DMS114 treated with DMSO at 0.1 percent for 48 hours (cell line): ENCODE measurements around the gene SLC16A1.
"Not testable (repeated sequence)": the region's sequence is repeated elsewhere in the genome, so short reads cannot be mapped to it uniquely, and the experiment has no call there.

Source experiments
- DNase-seq: peaks from one replicate; lab custom pipeline; 2025; ENCODE audit not compliant: unreplicated experiment; lab: John Stamatoyannopoulos, UW

SLC16A1 gene

DNA sequence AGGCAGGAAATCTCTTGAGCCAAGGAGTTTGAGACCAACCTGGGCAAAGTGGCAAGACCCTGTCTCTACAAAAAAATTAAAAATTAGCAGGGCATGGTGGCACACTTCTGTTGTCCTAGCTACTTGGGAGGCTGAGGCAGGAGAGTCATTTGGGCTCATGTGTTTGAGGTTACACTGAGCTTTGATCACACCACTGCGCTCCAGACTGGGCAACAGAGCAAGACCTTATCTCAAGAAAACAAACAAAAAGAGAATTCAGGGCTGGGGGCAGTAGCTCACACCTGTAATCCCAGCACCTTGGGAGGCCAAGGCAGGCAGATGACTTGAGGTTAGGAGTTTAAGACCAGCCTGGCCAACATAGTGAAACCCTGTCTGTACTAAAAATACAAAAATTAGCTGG is 17.8 kb upstream of the SLC16A1 start:
- no peak for DNase-seq

DNA sequence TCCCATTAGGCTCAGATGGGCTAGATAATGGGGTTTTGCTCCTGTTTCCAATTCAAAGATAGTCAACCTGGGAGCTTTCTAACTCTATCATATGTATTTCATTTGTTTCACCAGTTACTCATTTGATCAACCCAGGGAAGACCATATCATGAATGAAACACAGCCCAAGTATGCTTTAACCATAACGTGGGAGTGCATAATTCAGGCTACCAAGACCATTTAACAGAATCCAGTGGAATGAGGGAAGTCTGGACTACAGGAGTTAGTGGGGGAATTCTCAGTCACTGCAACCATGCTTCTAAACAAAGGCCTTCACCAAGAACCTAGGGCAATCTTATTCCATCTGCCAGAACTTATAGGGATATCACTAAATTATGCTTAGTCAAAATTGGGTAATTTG is 15.0 kb upstream of the SLC16A1 start:
- no peak for DNase-seq

DNA sequence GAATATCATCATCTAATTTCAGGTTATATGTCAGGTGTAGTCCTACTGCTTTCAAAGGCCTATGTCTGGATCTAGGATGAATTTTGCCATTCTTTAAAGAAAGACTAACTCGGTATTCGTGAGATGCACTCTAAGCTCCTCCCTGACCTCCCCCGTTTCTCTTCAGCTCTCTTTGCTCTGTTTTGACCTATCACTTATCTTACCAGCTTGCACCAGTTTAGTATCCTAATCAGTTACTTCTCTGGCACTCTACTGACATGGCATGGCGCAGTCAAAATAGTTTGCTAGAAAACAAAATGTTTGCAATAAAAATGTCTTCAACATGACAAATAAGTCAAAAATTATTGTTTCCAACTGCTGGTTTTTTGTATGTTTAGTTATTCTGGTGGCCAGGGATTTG is 8.4 kb upstream of the SLC16A1 start:
- DNase-seq: no peak

DNA sequence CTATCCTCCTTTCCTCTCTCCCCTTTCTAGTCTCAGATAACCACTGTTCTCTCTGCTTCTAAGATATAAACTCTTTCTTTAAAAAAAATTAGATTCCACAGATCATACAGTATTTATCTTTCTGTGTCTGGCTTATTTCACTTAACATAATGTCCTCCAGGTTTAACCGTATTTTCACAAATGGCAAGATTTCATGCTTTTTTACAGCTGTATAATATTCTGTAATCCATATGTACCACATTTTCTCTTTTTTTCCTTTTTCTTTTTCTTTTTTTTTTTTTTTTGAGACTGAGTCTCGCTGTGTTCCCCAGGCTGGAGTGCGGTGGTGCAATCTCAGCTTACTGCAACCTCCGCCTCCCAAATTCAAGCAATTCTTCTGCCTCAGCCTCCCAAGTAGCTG is 5.1 kb upstream of the SLC16A1 start:
- DNase-seq: no peak

DNA sequence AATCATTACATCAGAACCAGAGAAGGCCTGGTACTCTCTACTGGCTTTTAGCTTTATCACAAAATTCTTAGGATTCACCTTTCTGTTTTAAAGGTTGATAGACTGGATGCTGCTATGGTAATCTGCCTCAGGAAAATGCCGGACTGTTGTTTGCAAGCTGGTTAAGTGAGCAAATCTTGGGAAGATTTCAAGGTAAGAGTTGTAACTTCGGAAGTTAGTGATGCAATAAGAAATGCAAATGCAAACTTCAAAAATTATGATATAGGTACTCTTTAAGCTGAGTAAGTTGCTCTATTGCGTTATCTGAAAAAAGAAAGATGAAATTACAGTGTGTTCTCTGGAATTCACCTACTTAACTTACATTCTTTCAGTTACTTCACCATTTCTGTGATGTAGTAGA is 4.4 kb upstream of the SLC16A1 start:
- no peak for DNase-seq

DNA sequence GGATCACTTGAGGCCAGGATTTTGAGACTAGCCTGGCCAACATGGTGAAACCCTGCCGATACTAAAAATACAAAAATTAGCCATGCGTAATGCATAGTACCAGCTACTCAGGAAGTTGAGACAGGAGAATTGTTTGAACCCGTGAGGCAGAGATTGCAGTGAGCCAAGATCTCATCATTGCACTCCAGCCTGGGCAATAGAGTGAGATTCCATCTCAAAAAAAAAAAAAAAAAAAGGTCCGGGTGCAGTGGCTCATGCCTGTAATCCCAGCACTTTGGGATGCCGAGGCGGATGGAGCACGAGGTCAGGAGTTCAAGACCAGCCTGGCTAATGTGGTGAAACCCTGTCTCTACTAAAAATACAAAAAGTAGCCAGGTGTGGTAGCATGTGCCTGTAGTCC is 2.2 kb upstream of the SLC16A1 start:
- not testable (repeated sequence) for DNase-seq

DNA sequence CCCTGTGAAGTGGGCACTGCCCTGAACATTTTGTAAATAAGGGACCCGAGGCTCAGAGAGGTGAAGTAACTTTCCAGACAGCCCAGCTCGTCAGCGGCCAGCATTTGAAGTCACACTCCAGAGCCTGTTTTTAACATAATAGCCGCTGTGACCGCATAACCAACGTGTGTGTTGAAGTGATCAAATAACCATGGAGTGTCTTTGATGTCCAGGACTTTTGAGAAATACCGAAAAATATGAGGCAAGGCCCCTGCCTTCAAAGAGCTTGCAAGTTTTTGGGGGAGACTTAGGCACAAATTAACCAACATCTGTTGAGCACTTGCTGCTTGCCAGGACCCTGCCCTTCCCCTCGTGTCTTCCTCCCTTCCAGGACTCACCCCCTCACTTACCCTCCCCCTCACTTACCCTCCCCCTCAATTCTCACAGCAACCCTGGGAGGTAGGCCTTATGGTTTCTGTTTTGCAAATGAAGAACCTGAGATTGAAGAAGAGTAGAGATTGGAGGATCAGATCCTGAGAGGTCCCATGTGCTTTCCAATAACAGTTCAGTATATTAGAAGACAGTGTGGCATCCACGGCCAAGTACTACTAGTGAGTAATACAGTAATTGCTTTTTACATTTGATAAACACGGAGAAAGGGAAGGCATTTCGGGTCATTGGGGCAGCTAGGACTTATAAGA is 1.3 kb upstream of the SLC16A1 start:
- DNase-seq: peak; percentile 76

DNA sequence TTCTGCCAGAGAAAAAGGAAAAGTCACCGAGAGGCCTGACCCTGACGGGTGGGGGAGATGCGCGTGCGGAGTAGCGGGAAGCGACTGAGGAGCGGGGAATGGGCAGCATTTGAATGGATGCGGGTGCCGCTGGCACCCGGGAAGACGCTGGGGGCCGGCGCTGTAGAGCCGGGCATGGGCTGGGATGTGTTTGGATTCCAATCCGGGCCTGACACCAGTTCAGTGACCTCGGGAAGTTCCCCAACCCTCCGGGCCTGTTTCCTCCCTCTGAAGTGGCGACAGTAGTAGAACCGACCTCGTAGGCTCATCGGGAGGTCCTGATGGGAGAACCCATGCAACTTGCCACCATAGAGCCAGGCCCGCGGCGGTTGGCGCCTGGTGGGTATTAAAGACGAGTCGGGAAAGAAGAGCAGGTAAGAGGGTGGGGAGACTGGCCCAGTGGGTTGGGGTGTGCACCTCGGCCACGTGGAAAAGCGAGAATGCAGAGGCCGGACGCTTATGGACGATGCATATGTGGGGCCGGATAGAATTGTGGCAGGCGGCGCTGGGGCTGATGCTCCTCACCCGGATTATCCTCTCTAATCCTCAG is 642 bp upstream of the SLC16A1 start:
- peak; percentile 55 for DNase-seq

DNA sequence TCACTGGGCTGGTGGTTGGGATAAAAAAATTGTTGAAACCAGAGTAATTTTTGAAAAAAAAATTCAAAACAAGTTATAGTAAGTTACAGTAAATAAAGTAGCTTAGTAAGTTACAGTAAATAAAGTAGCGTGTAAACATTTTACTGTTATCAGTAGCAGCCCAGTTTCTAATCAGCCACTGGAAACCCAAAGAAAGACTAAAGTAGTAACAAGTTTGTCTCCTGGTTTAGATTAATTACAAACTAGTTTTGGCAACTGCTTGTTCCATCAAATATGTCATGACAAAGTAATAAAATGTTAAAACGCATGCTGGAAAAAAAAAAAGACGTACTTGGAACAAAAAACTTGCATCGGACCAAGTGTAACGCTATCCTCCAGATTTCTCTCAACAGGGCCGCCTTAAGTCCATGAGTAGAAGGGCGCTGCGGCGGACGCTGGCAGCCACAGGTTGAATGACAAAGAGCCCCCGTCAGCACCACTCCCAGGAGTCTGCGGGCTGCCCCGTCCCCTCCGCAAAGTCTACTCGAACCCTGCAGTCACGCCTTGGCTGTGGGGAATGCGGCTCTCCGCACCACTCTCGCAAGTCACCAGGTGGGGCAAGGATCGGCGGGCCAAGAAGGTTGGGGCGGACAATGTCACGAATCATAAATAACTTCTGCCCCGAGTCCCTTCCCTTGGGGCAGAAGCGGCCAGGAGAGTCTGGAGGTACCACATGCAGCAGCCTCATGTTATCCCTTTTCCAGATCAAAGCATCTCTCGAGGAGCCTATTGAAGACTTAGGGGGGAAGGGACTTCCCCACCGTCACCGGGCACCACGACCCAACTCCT is 837 bp downstream of the SLC16A1 start:
- peak; percentile 52 for DNase-seq

DNA sequence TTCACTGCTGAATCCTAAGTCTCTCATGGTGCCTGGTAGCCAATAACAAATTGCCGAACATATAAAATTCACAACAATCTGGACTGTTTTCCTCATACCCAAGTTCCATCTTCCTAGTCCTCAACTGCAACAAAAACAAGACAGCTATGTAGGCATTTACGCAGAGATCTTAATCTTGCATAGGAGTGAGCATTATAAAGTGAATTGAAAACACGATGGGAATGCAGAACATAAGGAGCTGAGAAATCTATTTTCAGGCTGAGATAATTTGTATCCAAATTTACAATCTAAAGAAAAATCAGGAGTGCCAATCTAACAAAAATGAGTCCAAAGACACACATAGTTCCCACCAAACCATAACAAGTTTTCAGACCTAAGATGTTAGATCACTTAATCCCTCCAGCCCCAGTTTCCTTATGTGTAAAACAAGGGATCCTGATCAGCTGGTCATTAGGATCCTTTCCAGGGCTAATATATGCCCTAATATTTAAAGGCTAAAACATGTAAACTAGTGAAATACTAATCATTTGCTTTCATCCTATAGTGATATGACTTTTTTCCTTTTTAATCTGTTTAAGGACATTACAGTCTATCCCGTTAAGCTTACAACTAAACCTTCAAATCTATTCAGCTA is 1.9 kb downstream of the SLC16A1 start:
- DNase-seq: no peak

DNA sequence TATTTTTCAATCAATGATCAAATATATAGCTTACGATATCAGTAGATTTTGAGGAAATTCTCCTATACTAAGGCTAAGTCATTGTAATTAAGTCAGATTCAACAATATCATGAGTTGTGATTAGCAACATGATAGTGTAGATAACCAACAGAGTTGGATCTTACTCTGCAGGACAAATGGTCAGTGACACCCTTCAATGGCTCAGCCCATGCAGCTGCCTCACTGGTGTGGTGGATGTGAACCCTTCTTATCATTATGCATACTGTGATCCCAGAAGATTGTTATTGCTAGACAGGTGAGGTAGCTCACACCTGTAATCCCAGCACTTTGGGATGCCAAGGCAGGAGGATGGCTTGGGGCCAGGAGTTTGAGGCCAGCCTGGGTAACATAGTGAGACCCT is 5.6 kb downstream of the SLC16A1 start:
- no peak for DNase-seq

DNA sequence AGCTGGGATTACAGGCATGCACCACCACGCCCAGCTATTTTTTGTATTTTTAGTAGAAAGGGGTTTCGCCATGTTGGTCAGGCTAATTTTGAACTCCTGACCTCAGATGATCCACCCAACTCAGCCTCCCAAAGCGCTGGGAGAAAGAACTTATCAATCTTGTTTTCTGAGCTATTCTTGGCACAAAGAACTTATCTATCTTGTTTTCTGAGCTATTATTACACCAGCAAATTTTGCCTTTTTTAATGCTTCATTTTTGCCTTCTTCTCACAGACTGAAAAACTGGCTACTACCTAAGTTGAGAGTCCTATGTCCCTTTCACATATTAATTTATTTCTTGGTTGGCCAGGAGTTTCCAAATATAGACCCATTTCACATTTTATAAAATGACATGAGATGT is 9.3 kb downstream of the SLC16A1 start:
- DNase-seq: no peak

DNA sequence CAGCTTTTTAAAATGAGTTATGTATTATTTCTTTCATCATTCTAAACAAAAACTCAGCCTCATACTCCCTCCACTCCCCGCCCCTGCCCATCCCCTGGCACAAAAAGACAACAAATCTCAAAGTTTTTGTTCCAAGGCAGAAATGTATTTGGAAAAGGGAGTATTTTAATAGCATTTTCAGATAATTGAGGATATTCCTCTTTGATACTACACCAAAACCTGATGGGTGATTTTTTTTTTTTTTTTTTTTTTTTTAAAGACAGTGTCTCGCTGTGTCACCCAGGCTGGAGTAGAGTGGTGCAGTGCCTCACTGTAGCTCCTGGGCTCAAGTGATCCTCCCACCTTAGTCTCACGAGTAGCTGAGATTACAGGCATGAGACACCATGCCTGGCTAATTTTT is 16.2 kb downstream of the SLC16A1 start:
- no peak for DNase-seq

DNA sequence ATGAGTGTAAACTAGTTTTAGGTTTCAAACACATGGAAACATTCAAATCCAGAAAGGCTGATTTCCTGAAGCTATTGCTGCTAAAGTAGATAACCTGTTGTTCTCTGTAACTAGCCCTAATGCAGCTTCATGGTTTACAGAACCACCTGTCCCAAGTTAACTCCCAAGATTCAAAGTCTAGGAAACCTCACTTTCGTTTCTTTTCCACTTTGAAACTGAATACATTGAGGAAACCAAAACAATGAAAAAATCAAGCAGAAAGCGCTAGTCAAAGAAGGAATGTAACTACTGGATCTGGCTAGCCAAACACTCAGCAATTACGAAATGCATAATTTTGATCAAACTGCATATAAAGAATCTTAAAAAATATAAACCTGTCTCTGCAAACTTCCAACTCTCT is 17.8 kb downstream of the SLC16A1 start:
- no peak for DNase-seq

DNA sequence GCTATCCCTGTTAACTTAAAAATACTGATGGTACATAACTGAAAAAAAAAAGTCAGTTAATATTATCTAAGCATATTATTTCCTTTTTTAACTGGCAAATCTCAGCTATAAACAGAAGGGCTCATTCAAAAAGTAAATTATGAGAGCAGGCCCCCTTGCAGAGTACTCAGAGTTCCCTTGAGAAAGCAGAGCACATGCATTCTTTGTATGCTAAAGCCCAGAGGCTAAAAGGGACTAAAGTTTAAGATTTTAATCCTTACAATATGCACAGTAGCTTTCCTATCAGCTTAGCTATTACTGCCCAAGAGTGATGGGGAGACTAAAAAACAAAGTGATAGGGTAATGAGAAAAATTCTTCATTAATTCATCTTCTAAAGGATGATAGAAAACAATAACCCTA is 18.5 kb downstream of the SLC16A1 start:
- DNase-seq: no peak

DNA sequence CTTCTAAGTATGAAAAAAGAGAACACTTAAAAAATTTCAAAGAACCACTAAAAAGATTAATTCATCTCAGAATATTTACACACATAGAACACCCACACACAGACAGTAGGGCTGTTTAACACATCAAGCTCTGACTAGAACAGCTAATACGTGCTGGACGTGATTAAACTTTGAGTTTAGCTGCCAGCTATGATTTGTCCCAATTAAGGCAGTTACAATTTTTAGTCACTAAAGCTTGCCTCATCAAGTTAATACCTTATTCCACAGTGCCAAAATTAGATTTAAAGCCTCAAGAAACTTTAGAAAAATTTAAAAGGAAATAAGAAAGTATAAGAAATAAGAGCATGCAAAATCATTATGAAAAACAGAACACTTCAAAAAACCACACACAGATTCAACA is 18.9 kb downstream of the SLC16A1 start:
- DNase-seq: no peak

DNA sequence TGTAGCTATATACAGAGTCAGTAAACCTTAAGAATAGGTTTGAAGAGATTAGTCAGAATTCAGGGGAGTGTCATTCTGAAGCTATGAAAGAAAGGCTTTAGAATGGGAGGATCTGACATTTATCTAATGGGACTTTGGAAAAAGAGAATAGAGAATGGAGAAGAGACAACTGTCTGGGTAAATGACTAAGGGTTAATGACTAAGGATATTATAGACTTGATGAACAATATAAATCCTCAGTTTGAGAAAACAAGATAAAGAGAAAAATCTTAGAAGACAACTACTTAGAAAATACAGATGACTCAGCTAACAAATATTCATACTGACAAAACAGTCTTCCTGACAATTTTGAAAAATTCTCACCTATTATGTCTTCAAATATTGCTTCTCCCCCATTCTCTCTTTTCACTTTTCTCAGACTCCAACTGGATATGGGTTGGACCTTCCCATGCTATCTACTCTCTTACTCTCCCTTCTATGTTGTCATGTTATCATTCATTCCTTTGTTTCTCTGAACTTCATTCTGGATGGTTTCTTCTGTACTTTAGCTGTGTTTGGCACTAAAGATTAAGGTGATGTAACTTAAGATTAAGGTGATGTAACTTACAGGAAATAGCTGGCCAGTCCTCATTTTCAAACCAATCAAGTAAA is 20.4 kb downstream of the SLC16A1 start:
- DNase-seq: no peak

DNA sequence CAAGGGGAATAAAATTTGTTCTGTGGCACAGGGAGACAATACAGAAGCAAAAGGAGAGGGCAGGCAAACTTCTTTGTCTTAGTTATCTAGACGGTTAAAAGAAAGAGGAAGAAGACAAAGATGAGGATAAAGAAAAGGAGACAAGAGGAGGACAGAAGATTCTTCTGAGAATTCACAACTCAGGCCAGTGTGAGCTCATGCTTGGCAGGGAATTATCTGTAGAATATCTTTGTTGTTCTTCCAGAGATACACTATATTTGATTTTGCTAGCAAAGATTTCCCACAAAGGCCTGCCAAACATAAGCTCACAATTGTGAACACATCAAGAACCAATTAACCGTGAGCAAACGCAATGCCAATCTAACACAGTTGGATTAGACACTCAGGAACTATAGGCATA is 21.4 kb downstream of the SLC16A1 start:
- DNase-seq: no peak

DNA sequence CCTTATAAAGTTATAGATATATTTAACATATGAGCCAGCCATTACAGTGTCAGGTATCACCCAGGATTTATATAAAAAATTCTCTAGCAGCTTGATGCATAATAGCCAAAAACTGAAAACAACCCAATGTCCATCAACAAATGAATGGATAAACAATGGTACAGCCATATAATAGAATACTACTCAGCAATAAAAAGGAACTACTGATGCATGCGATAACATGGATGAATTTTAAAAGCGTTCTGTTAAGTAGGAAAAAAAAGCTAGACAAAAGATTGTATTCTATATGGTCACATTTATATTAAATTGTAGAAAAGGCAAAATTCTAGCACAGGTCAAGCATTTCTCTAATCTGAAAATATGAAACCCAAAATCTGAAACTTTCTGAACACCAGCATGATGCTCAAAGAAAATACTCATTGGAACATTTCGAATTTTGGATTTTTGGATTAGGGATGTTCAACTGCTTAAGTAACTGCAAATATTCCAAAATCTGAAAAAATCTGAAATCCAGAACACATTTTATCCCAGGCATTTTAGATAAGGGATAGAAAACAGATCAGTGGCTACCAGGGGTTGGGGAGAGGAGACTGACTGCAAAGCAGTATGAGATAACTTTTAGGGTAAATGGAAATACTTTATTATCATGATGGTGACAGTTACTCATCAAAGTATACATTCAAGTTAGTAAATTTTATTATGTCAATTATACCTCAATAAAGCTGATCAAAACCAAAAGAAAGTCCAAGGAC is 22.0 kb downstream of the SLC16A1 start:
- no peak for DNase-seq

DNA sequence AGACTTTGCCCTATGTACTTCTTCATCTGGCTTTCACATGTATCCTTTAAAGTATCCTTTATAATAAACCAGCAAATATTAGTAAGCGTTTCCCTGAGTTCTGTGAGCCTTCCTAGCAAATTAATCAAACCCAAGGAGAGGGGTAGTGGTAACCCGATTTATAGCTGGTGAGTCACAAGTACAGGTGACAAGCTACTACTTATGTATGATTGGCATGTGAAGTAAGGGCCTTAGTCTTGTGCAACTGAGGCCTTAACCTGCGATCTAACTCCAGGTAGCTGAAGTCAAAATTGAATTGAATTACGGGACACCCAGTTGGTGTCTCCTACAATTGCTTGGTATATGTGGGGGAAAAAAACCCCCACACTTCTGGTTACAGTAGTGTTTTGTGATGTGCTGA is 26.0 kb downstream of the SLC16A1 start:
- no peak for DNase-seq
